HepG2 (cell line): ENCODE data around the gene FBF1. TPM values are rescaled to one million over a fixed set of nuclear protein-coding genes. Genes with fewer than 3 reads are reported as not detected.

Source experiments
- ARID2 ChIP-seq: sonication (generic); formaldehyde crosslinking; IDR thresholded peaks from 2 replicates; pipeline ENCODE4 v1.8.1; 2022; ENCODE audit warnings: mild to moderate bottlenecking, missing genetic modification reagents, borderline replicate concordance
- BORCS8-MEF2B ChIP-seq: sonication (generic); formaldehyde crosslinking; IDR thresholded peaks from 2 replicates; pipeline ENCODE4 v1.8.0; 2022; ENCODE audit warnings: mild to moderate bottlenecking, missing genetic modification reagents
- FOXA1 ChIP-seq, 2 experiments: fragments of 450-650 bp in 1 of 2; sonication (generic) in 1 of 2; formaldehyde crosslinking in 1 of 2; IDR thresholded peaks; 2 replicates each; pipeline versions ENCODE4 v1.4.0 to v1.6.1; 2016 to 2020; ENCODE audit warnings: missing genetic modification reagents in 1 of 2
- GATAD2A ChIP-seq: IDR thresholded peaks from 2 replicates; pipeline ENCODE4 v1.6.1; 2016
- HDAC2 ChIP-seq: sonication (generic); formaldehyde crosslinking; IDR thresholded peaks from 2 replicates; pipeline ENCODE4 v1.4.0; 2020; ENCODE audit warnings: missing genetic modification reagents
- HOXA5 ChIP-seq: sonication (generic); formaldehyde crosslinking; IDR thresholded peaks from 2 replicates; pipeline ENCODE4 v1.4.0; 2020; ENCODE audit warnings: missing genetic modification reagents
- KMT2A ChIP-seq: sonication (generic); formaldehyde crosslinking; IDR thresholded peaks from 2 replicates; pipeline ENCODE4 v1.4.0; 2020; ENCODE audit warnings: missing genetic modification reagents
- NFE2L1 ChIP-seq: sonication (generic); formaldehyde crosslinking; IDR thresholded peaks from 2 replicates; pipeline ENCODE4 v1.4.0; 2020; ENCODE audit warnings: missing genetic modification reagents, mild to moderate bottlenecking, borderline replicate concordance
- PRMT3 ChIP-seq: sonication (generic); formaldehyde crosslinking; IDR thresholded peaks from 2 replicates; pipeline ENCODE4 v1.8.1; 2022; ENCODE audit warnings: low read depth, mild to moderate bottlenecking, moderate library complexity, missing genetic modification reagents, borderline replicate concordance
- RAD21 ChIP-seq: fragments of 450-650 bp; formaldehyde crosslinking; IDR thresholded peaks from 2 replicates; pipeline ENCODE4 v1.5.0; 2020; ENCODE audit warnings: mild to moderate bottlenecking
- SNAPC2 ChIP-seq: sonication (generic); formaldehyde crosslinking; IDR thresholded peaks from 2 replicates; pipeline ENCODE4 v1.8.1; 2022; ENCODE audit warnings: mild to moderate bottlenecking, missing genetic modification reagents
- SP1 ChIP-seq, 2 experiments: fragments of 450-650 bp in 1 of 2; sonication (generic) in 1 of 2; formaldehyde crosslinking in 1 of 2; IDR thresholded peaks; 2 replicates each; pipeline versions ENCODE4 v1.4.0 to v1.6.1; 2016 to 2020; ENCODE audit warnings: missing genetic modification reagents in 1 of 2
- SPEN ChIP-seq: sonication (generic); formaldehyde crosslinking; IDR thresholded peaks from 2 replicates; pipeline ENCODE4 v1.5.1; 2020; ENCODE audit warnings: low read depth, mild to moderate bottlenecking, missing genetic modification reagents
- SRSF1 ChIP-seq: fragments of 200-400 bp; formaldehyde crosslinking; optimal IDR thresholded peaks from 2 replicates; pipeline ENCODE3; 2017; ENCODE audit warnings: mild to moderate bottlenecking, low read depth, low read length, moderate library complexity
- ZNF143 ChIP-seq: sonication (generic); formaldehyde crosslinking; IDR thresholded peaks from 2 replicates; pipeline ENCODE4 v1.4.0; 2020; ENCODE audit warnings: missing genetic modification reagents
- ZNF547 ChIP-seq: sonication (generic); formaldehyde crosslinking; IDR thresholded peaks from 2 replicates; pipeline ENCODE4 v1.5.1; 2020; ENCODE audit warnings: mild to moderate bottlenecking, missing genetic modification reagents
- polyA plus RNA-seq, 8 experiments: library from polyadenylated mRNA; depleted of rRNA in 3 of 8; stranded (reverse) in 7 of 8; unstranded in 1 of 8; fragments of >200 nt; fragmentation: Illumina TruSeq in 4 of 8; extraction: Trizol in 4 of 8; gene quantifications; 2 replicates each; pipeline versions ENCODE4 v1.2.1 to v1.2.3, GENCODE V29; 2011 to 2016; ENCODE audit warnings: low read depth in 4 of 8, missing spikeins in 1 of 8, mixed read lengths in 1 of 8; ENCODE audit not compliant: insufficient read depth in 1 of 8
- total RNA-seq, 5 experiments: library from RNA; depleted of rRNA; stranded (reverse); fragments of >200 nt; fragmentation: Illumina TruSeq; extraction: Trizol; gene quantifications; 2 replicates each; pipeline ENCODE4 v1.2.3, GENCODE V29; 2016; ENCODE audit warnings: low read depth in 1 of 5
- TF ChIP-seq, protein P1 (sequence below): sonication (generic); formaldehyde crosslinking; IDR thresholded peaks from 2 replicates; pipeline ENCODE4 v1.4.0; 2020; ENCODE audit warnings: missing genetic modification reagents, borderline replicate concordance
- TF ChIP-seq, protein P2 (sequence below): sonication (generic); formaldehyde crosslinking; IDR thresholded peaks from 2 replicates; pipeline ENCODE4 v1.5.0; 2020; ENCODE audit warnings: missing genetic modification reagents
- TF ChIP-seq, protein P3 (sequence below): sonication (generic); formaldehyde crosslinking; IDR thresholded peaks from 2 replicates; pipeline ENCODE4 v1.9.0; 2021; ENCODE audit warnings: missing genetic modification reagents, borderline replicate concordance
- TF ChIP-seq, protein P4 (sequence below): sonication (generic); formaldehyde crosslinking; IDR thresholded peaks from 2 replicates; pipeline ENCODE4 v1.4.0; 2020; ENCODE audit warnings: missing genetic modification reagents

Gene FBF1
- total and polyA plus RNA-seq, 2 of the 13 experiments (the other 11 are each of a cell fraction or from before 2014, with no cell fraction given), result 2.4 to 8.1 TPM

DNA sequence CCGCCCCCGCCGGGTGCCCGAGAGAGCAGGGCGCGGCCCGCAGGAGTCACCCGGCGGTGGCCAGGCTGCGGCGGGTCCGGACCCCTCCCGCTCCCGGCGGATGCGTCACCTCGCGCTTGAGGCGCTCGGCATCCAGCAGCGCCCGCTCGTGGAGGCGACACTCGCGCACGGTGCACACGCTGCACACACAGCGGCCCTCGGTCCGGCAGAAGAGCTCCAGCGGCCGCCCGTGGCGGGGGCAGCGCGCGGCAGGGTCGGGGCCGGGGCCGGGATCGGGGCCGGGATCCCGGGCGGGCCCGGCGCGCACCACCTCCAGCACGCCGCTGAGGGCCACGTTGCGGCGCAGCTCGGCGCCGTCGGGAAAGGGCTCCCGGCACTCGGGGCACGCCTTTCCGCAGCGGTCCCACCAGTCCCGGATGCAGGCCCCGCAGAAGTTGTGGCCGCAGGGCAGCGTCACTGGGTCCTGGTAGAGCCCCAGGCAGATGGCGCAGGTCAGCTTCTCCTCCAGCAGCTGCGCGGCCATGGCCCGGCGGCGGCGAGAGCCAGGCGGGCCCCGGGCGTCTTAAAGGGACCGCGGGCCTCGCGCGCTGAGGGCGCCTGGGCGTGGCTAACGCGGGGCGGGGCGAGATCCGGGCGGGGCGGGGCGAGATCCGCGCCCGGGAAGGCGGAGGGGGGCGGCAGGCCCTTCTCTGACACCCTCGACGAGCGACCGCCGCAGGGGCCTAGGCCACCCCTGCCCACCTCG lies 44.3 kb downstream of the FBF1 start, which contains the start of gene TRIM65 (continued):
- TF ChIP-seq, protein P1, sequence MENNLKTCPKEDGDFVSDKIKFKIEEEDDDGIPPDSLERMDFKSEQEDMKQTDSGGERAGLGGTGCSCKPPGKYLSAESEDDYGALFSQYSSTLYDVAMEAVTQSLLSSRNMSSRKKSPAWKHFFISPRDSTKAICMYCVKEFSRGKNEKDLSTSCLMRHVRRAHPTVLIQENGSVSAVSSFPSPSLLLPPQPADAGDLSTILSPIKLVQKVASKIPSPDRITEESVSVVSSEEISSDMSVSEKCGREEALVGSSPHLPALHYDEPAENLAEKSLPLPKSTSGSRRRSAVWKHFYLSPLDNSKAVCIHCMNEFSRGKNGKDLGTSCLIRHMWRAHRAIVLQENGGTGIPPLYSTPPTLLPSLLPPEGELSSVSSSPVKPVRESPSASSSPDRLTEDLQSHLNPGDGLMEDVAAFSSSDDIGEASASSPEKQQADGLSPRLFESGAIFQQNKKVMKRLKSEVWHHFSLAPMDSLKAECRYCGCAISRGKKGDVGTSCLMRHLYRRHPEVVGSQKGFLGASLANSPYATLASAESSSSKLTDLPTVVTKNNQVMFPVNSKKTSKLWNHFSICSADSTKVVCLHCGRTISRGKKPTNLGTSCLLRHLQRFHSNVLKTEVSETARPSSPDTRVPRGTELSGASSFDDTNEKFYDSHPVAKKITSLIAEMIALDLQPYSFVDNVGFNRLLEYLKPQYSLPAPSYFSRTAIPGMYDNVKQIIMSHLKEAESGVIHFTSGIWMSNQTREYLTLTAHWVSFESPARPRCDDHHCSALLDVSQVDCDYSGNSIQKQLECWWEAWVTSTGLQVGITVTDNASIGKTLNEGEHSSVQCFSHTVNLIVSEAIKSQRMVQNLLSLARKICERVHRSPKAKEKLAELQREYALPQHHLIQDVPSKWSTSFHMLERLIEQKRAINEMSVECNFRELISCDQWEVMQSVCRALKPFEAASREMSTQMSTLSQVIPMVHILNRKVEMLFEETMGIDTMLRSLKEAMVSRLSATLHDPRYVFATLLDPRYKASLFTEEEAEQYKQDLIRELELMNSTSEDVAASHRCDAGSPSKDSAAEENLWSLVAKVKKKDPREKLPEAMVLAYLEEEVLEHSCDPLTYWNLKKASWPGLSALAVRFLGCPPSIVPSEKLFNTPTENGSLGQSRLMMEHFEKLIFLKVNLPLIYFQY (CRISPR knock-in tag), result no peak; the same call in 1 of the 2 replicates
- TF ChIP-seq FOXA1 (IDR thresholded peaks at IDR 0.05) (no peak), FOXA1 (CRISPR knock-in tag; IDR thresholded peaks at IDR 0.05) (0 out of 2 replicates have a peak, but pooled peaks have one; percentile 7), ARID2 (0 out of 2 replicates have a peak, but pooled peaks have one; percentile 41), BORCS8-MEF2B (CRISPR knock-in tag) (peak; percentile 89), ZNF143 (CRISPR knock-in tag) (peak; percentile 49; the same call in 1 of the 2 replicates), SPEN (CRISPR knock-in tag) (peak; percentile 70), GATAD2A (CRISPR knock-in tag) (0 out of 2 replicates have a peak, but pooled peaks have one; percentile 21), SP1 (IDR thresholded peaks at IDR 0.05) (no peak), SP1 (CRISPR knock-in tag; IDR thresholded peaks at IDR 0.05) (peak; percentile 85), RAD21 (CRISPR knock-in tag) (peak; percentile 84), HOXA5 (CRISPR knock-in tag) (peak; percentile 67; the same call in 1 of the 2 replicates), SNAPC2 (CRISPR knock-in tag) (peak; percentile 55; the same call in 1 of the 2 replicates), HDAC2 (CRISPR knock-in tag) (no peak; the same call in 1 of the 2 replicates), KMT2A (peak; percentile 57; the same call in 1 of the 2 replicates), NFE2L1 (CRISPR knock-in tag) (no peak), ZNF547 (peak; percentile 94), PRMT3 (0 out of 2 replicates have a peak, but pooled peaks have one; percentile 38), SRSF1 (no peak)
- TF ChIP-seq, protein P2, sequence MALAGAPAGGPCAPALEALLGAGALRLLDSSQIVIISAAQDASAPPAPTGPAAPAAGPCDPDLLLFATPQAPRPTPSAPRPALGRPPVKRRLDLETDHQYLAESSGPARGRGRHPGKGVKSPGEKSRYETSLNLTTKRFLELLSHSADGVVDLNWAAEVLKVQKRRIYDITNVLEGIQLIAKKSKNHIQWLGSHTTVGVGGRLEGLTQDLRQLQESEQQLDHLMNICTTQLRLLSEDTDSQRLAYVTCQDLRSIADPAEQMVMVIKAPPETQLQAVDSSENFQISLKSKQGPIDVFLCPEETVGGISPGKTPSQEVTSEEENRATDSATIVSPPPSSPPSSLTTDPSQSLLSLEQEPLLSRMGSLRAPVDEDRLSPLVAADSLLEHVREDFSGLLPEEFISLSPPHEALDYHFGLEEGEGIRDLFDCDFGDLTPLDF (CRISPR knock-in tag), result 0 out of 2 replicates have a peak, but pooled peaks have one; percentile 56
- TF ChIP-seq, protein P3, sequence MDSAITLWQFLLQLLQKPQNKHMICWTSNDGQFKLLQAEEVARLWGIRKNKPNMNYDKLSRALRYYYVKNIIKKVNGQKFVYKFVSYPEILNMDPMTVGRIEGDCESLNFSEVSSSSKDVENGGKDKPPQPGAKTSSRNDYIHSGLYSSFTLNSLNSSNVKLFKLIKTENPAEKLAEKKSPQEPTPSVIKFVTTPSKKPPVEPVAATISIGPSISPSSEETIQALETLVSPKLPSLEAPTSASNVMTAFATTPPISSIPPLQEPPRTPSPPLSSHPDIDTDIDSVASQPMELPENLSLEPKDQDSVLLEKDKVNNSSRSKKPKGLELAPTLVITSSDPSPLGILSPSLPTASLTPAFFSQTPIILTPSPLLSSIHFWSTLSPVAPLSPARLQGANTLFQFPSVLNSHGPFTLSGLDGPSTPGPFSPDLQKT, result no peak
- TF ChIP-seq, protein P4, sequence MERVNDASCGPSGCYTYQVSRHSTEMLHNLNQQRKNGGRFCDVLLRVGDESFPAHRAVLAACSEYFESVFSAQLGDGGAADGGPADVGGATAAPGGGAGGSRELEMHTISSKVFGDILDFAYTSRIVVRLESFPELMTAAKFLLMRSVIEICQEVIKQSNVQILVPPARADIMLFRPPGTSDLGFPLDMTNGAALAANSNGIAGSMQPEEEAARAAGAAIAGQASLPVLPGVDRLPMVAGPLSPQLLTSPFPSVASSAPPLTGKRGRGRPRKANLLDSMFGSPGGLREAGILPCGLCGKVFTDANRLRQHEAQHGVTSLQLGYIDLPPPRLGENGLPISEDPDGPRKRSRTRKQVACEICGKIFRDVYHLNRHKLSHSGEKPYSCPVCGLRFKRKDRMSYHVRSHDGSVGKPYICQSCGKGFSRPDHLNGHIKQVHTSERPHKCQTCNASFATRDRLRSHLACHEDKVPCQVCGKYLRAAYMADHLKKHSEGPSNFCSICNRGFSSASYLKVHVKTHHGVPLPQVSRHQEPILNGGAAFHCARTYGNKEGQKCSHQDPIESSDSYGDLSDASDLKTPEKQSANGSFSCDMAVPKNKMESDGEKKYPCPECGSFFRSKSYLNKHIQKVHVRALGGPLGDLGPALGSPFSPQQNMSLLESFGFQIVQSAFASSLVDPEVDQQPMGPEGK (CRISPR knock-in tag), result peak; percentile 37; the same call in 1 of the 2 replicates
